Left ventricle myocardium inferior (tissue), 1 donor: ENCODE measurements around the gene ACTN1. TPM values are rescaled to one million over a fixed set of nuclear protein-coding genes. Genes with fewer than 3 reads are reported as not detected.

Experiments
- DNase-seq: peaks from one replicate; pipeline ENCODE4 v3.0.0-alpha.2; 2020
- H3K27ac ChIP-seq: fragments of 200-600 bp; replicated peaks from 2 replicates; pipeline ENCODE4 v1.8.0; 2021
- H3K27me3 ChIP-seq: fragments of 200-600 bp; 2 replicates; pipeline ENCODE4 v1.8.0; 2021; ENCODE audit warnings: low read depth
- H3K36me3 ChIP-seq: fragments of 200-600 bp; 2 replicates; pipeline ENCODE4 v1.8.0; 2021
- H3K4me1 ChIP-seq: fragments of 200-600 bp; 2 replicates; pipeline ENCODE4 v1.8.0; 2021
- H3K4me3 ChIP-seq: fragments of 200-600 bp; 2 replicates; pipeline ENCODE4 v1.8.0; 2021; ENCODE audit warnings: mild to moderate bottlenecking, moderate library complexity
- H3K9me3 ChIP-seq: fragments of 200-600 bp; replicated peaks from 2 replicates; pipeline ENCODE4 v1.8.0; 2021
- intact Hi-C: fragments of 100-400 bp; cut with micrococcal nuclease; formaldehyde crosslinking; loops from one replicate; pipeline ENCODE4 v1.11.0; 2022
- total RNA-seq: library from RNA; stranded (reverse); fragmentation: NEBNext Ultra II Directional; extraction: Animal tissue kit (Norgen Biotek cat#: 25700); gene quantifications from one replicate; pipeline ENCODE4 v1.2.1, GENCODE V29; 2021
- TF ChIP-seq, protein P1 (sequence below): fragments of 200-600 bp; IDR thresholded peaks from 2 replicates; pipeline ENCODE4 v1.8.0; 2021; ENCODE audit warnings: antibody characterized with exemption, mild to moderate bottlenecking, borderline replicate concordance
- donor health status: DM: no; HTN: yes; CAD: no; lungs with severe emphysema.

ACTN1 gene
- total RNA-seq, 1 donor from 2014 or later, result 75.4 TPM

DNA sequence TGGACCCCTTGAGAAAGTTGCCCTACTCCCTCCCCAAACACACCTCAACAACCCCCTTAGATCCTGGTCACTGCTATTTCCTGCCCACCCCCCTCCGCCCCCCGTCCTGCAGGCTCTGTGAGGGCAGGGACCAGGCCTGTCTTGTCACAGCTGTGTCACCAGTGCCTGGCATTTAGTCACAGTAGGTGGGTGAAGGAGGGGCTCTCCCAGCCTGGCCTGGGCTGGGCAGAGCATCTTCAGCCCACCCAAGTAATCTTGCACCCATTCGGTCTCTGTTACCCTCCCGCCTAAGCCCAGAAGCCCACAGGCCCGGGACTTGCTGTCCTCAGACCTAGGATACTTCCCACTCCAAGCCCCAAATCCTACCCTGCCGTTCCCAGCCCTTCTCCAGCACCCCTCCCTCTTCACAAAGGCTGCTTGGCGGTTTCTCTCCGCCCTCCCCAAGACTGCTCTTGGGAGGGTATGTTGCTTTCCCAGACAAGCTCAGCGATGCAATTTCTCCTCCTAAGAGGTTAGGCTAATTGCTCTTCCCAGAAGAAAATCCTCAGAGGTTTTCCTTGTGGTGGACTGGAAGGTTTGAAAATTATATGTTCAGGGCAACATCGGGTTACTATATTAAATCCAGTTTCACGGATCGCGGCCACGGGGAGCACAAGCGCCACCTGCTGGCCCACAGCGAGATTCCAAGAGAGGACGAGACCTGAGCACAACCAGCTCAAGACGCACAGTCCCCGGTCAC lies 135.5 kb downstream of the ACTN1 start:
- H3K36me3 ChIP-seq, result no peaks in the 10 kb centered on the region
- H3K9me3 ChIP-seq, result no peaks in the 10 kb centered on the region
- peak overlapping the region; percentile 58 for H3K4me3 ChIP-seq
- peaks cover 8% of the 10 kb centered on the region for H3K27me3 ChIP-seq
- TF ChIP-seq, protein P1, sequence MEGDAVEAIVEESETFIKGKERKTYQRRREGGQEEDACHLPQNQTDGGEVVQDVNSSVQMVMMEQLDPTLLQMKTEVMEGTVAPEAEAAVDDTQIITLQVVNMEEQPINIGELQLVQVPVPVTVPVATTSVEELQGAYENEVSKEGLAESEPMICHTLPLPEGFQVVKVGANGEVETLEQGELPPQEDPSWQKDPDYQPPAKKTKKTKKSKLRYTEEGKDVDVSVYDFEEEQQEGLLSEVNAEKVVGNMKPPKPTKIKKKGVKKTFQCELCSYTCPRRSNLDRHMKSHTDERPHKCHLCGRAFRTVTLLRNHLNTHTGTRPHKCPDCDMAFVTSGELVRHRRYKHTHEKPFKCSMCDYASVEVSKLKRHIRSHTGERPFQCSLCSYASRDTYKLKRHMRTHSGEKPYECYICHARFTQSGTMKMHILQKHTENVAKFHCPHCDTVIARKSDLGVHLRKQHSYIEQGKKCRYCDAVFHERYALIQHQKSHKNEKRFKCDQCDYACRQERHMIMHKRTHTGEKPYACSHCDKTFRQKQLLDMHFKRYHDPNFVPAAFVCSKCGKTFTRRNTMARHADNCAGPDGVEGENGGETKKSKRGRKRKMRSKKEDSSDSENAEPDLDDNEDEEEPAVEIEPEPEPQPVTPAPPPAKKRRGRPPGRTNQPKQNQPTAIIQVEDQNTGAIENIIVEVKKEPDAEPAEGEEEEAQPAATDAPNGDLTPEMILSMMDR, result peak; percentile 97
- peak; percentile 82 for DNase-seq
- H3K4me1 ChIP-seq, result peaks cover 5% of the 10 kb centered on the region
- intact Hi-C loops, result no loop called here
- H3K27ac ChIP-seq, result no peak overlapping the region

DNA sequence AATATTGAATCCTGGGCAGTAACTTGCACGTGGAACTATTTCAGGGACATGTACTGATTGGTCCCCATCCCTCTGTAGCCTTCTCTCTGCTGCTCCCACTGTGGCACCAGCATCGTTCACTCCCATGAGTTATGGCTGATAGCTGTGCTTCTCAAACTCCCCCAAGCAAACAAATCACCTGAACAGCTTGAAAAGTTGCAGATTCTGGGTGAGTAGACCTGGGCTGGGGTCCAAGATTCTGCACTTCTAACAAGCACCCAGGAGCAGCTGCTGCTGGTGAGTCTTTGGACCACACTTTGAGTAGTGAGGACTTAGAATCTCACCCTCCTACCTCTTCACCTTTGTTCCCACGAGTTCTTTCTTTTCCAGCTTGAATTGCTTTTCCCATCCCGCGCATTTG lies 136.8 kb downstream of the ACTN1 start:
- peaks cover 10% of the 10 kb centered on the region for H3K9me3 ChIP-seq
- H3K27ac ChIP-seq, result no peak overlapping the region
- H3K4me3 ChIP-seq, result no peak overlapping the region
- intact Hi-C loops, result no loop called here
- H3K36me3 ChIP-seq, result no peaks in the 10 kb centered on the region
- H3K4me1 ChIP-seq, result peaks cover 5% of the 10 kb centered on the region
- no peak for DNase-seq
- H3K27me3 ChIP-seq, result peaks cover 8% of the 10 kb centered on the region
- TF ChIP-seq, protein P1, result no peak

GRCh38 chr14:68841016-68841809 lies 137.9 kb downstream of the ACTN1 start:
- Histone ChIP-seq H3K27me3 (peaks cover 8% of the 10 kb centered on the region), H3K4me3 (no peak overlapping the region), H3K4me1 (peaks cover 5% of the 10 kb centered on the region), H3K36me3 (no peaks in the 10 kb centered on the region), H3K27ac (no peak overlapping the region), H3K9me3 (peaks cover 21% of the 10 kb centered on the region)
- no peak for DNase-seq
- intact Hi-C loops, result no loop called here
- TF ChIP-seq, protein P1, result no peak

GRCh38 chr14:68840454-68840853 lies 138.6 kb downstream of the ACTN1 start:
- H3K27ac ChIP-seq, result no peak overlapping the region
- intact Hi-C loops, result no loop called here

DNA sequence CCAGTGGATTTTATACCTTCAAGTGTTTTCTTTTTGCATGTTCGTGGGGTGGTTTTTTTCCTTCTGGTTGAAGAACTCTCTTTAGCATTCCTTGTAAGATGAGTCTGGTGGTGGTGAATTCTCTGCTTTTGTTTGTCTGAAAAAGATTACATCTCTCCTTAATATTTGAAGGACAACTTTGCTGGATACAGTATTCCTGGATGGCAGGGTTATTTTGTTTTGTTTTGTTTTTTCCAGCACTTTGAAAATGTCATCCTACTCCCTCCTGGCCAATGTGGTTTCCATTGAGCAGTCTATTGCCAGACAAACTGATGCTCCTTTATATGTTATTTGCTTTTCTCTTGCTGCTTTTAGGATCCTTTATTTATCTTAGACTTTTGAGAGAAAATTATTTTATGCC lies 143.0 kb downstream of the ACTN1 start:
- no peak for DNase-seq
- intact Hi-C loops, result no loop called here
- peaks cover 38% of the 10 kb centered on the region for H3K9me3 ChIP-seq
- H3K27ac ChIP-seq, result no peak overlapping the region
- TF ChIP-seq, protein P1, result no peak
- no peaks in the 10 kb centered on the region for H3K4me1 ChIP-seq
- no peaks in the 10 kb centered on the region for H3K27me3 ChIP-seq
- H3K36me3 ChIP-seq, result no peaks in the 10 kb centered on the region
- H3K4me3 ChIP-seq, result no peak overlapping the region

More at GRCh38 chr14:68840454-68840853, 138.6 kb downstream of the ACTN1 start:
- no peak overlapping the region for H3K4me3 ChIP-seq
- TF ChIP-seq, protein P1, result no peak
- no peak for DNase-seq
- H3K27me3 ChIP-seq, result peaks cover 8% of the 10 kb centered on the region
- peaks cover 29% of the 10 kb centered on the region for H3K9me3 ChIP-seq
- H3K4me1 ChIP-seq, result peaks cover 5% of the 10 kb centered on the region
- H3K36me3 ChIP-seq, result no peaks in the 10 kb centered on the region
